OCI-LY1 (cell line): ENCODE results near the gene U2SURP.

ENCODE experiments used
- EZH2 ChIP-seq: fragments of 200-600 bp; sonication (generic), shearing (Covaris generic); IDR thresholded peaks from 2 replicates; pipeline ENCODE4 v1.8.0; 2017; ENCODE audit warnings: borderline replicate concordance, mixed run types, mild to moderate bottlenecking, antibody characterized with exemption, low read length, moderate library complexity, mixed read lengths
- TF ChIP-seq, protein P1 (sequence below): fragments of 200-600 bp; sonication (generic), shearing (Covaris generic); IDR thresholded peaks from 2 replicates; pipeline ENCODE4 v1.5.1; 2017; ENCODE audit warnings: mild to moderate bottlenecking, antibody characterized with exemption, low read length, moderate library complexity, mixed read lengths

DNA sequence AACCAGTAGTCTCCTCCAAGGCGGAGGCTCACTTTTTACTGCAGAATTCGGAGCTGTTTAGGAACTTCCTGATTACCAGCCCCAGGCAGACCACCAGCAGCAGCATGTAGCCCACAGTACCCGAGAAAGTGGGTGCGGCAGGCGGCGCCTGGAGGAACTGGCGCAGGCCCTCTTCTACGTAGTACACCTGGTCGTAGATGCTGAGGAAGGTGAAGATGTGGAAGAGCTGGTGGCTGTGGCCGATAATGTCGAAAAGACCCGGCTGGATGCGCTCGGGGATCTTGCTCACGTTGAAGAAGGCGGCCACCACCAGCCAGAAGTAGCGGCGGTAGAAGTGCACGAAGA, 39.2 kb upstream of the U2SURP start:
- TF ChIP-seq, protein P1, sequence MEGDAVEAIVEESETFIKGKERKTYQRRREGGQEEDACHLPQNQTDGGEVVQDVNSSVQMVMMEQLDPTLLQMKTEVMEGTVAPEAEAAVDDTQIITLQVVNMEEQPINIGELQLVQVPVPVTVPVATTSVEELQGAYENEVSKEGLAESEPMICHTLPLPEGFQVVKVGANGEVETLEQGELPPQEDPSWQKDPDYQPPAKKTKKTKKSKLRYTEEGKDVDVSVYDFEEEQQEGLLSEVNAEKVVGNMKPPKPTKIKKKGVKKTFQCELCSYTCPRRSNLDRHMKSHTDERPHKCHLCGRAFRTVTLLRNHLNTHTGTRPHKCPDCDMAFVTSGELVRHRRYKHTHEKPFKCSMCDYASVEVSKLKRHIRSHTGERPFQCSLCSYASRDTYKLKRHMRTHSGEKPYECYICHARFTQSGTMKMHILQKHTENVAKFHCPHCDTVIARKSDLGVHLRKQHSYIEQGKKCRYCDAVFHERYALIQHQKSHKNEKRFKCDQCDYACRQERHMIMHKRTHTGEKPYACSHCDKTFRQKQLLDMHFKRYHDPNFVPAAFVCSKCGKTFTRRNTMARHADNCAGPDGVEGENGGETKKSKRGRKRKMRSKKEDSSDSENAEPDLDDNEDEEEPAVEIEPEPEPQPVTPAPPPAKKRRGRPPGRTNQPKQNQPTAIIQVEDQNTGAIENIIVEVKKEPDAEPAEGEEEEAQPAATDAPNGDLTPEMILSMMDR: no peak
- TF ChIP-seq EZH2: no peak
